GM18909 (cell line): ENCODE measurements around the gene IL18R1.

Source experiments
- ATAC-seq: cut with Tn5 transposase; IDR thresholded peaks from one replicate; pipeline ENCODE4 v1.9.1; 2021; ENCODE audit warnings: mild to moderate bottlenecking; ENCODE audit not compliant: unreplicated experiment, poor library complexity

The IL18R1 gene

GRCh38 chr2:102425441-102426132, 70.0 kb downstream of the IL18R1 start:
- no peak for ATAC-seq

- ATAC-seq, result no peak
Measured at GRCh38 chr2:102427249-102427648, 71.7 kb downstream of the IL18R1 start.

GRCh38 chr2:102428573-102428972, 73.0 kb downstream of the IL18R1 start:
- ATAC-seq, result no peak

GRCh38 chr2:102432386-102432785, 76.8 kb downstream of the IL18R1 start:
- ATAC-seq, result no peak

GRCh38 chr2:102433973-102434654, 78.5 kb downstream of the IL18R1 start:
- no peak for ATAC-seq

- ATAC-seq, result peak; percentile 51
Measured at GRCh38 chr2:102434655-102435381, 79.2 kb downstream of the IL18R1 start.

- ATAC-seq, result no peak
Measured at GRCh38 chr2:102435741-102436140, 80.1 kb downstream of the IL18R1 start.

GRCh38 chr2:102436323-102436722, 80.7 kb downstream of the IL18R1 start:
- ATAC-seq, result no peak

- no peak for ATAC-seq
Measured at GRCh38 chr2:102437122-102437521, 81.5 kb downstream of the IL18R1 start.

GRCh38 chr2:102438111-102438510, 82.5 kb downstream of the IL18R1 start:
- ATAC-seq, result no peak

- ATAC-seq, result no peak
Measured at GRCh38 chr2:102438578-102438977, 83.0 kb downstream of the IL18R1 start.

GRCh38 chr2:102439065-102439695, 83.6 kb downstream of the IL18R1 start:
- ATAC-seq, result no peak

- ATAC-seq, result peak; percentile 68
Measured at GRCh38 chr2:102442967-102443828, 87.6 kb downstream of the IL18R1 start.

GRCh38 chr2:102444233-102444632, 88.6 kb downstream of the IL18R1 start:
- no peak for ATAC-seq

- no peak for ATAC-seq
Measured at GRCh38 chr2:102446936-102447335, 91.3 kb downstream of the IL18R1 start.
